Measurements from ENCODE around the gene C10orf88.

Gene C10orf88

DNA sequence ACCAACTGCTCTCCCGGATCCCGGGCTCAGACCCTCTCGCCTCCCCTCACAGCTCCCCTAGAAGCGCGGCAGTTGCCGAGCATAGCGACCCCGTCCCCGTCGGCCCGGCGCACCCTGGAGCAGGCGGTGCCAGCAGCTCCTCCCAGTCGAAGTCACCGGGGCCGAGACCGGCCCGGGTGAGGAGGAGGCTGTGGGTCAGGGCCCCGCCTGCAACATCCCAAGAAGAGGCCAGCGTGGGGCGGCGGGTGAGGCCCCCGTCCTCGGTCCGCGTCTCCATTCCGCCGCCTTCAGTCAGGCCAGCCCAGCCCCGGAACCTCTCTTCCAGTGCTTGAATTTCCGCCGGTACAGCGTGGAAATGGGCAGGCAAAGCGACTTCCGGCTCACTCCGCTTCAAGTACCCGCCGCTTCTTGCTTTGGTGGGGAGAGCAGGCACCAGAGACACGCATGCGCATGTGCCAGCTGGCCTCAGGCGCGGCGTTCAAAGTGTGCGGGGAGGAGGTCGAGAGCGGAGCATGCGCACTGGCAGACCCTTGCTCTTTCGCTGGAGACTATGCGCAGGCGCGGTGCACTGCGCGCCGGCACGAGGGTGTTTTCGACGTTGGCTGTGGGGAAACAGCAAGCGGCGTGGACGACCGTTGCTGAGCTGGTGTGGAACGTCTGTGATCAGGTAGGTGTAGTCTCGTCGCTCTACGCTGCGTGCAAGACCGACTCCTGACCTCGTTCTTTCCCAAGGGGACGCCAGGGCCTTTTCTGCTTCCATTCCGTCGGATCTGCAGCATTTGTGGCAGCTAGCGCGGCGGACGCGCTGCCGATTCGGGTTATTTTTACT is at the start of gene C10orf88:
C10orf88 (minus strand) TSS at position 326 of the 829 bp plus-strand sequence; CDS start at position 277, 49 bp downstream.
- DNase-seq, result peak; percentile 89

DNA sequence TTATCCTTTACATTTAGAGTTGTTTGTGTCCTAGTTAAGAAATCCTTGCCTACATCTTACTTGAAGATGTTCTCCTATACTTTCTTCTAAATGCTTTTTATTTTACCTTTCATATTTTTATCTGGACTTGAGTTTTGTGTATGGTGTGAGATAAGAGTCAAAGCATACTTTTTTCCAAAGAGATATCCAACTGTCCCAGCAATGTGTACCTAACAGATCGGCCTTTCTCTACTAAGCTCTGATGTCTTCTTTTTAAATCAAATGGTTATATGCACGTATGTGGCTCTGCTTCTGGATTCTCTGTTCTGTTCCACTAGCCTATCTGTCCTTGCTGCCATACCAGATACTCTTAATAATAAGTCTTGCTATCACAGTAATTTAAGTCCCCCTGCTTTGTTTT is 47.3 kb upstream of the C10orf88 start:
- DNase-seq, result no peak

DNA sequence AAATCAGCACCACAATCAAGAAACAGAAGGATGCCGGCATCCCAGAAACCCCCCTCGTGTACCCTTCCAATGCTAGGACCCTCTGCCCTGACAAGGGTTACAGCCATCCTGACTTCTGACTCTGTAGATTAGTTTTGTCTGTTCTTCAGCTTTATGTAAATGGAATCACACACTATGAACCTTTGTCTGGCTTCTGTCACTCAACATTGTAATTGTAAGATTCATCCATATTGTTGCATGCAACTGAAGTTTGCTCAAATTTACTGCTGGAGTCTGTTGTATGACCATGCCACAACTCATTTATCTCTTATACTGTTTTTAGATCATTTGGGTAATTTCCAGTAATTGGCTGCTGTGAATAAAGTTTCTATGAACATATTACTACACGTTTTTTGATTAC is 46.1 kb upstream of the C10orf88 start:
- DNase-seq, result no peak

DNA sequence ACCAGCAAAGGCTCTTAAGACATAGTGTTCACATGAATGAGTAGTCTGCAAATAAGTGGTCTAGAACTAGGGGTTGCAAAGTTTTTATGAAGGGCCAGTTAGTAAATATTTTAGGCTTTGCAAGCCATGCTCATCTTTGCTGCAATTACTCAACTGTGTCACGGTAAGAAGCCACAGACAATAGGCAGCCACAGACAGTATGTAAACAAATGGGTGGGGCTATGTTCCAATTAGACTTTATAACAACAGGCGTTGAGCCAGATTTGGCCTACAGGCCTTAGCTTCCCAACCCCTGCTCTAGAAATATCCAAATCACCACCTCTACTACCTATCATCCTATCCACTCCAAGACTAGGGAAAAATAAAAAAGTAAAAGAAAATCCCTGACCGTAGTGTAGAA is 45.3 kb upstream of the C10orf88 start:
- DNase-seq, result peak; percentile 8

GRCh38 chr10:122998934-122999333 is 44.9 kb upstream of the C10orf88 start:
- no peak for DNase-seq

DNA sequence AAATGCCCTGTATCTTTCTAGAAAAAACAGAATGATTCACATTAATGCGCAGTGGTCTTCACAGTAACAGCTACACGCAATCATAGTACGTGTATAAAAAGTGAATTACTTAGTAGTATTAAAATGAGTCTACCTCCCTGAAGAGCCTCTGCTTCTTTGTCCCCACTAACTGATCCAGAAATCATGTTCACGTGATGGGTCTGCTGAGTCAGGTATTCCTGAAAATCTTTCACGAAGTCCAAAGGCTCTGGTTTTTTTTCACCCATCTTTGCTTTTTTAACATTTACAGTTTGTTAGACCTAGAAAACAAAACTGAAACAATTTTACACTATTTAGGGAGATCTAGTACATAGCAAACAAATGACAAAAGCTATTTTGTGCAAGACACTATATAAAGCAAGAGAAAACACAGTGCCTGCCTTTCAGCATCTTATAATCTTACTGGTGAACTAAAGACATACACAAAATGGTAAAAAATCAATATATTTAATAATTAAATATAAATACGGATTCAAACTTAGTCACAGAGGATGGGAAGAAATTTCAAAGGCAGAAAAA is 44.4 kb upstream of the C10orf88 start:
- no peak for DNase-seq

DNA sequence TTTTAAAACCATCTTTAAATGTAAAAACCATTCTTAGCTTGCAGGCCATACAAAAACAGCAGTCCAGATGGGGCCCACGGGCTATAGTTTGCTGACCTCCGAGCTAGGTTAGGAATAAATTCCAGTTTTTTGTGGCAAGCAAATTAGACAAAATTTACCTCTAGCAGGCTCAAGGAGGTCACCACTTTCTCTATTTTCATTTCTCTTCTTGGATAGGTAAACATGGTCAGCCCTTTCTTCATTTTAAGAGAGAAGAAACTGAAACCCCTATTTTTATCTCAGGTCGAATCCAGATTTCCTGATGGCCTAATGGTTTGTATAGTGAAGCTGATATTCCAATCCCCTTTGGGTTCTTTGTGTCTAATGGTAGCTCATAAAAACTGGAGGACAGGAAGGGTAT is 43.8 kb upstream of the C10orf88 start:
- DNase-seq, result no peak

DNA sequence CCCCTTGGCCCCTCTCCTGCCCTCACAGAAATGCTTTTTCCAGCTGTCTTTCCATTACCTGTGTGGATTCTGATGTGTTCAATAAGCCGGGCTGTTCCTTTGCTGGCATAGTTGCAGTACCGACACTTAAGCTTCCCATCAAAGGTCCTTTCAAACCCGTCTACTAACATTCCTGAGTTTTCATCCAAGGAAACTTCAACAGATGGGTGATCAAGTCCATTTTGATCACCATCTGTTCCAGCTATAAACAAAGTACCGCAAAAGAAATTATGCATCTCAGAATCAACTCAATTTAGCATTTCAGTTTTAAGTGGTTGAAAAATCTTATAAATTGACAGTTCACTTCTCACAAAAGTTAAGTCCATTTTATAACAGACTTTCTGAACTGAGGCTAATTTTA is 41.9 kb upstream of the C10orf88 start:
- DNase-seq, result no peak

DNA sequence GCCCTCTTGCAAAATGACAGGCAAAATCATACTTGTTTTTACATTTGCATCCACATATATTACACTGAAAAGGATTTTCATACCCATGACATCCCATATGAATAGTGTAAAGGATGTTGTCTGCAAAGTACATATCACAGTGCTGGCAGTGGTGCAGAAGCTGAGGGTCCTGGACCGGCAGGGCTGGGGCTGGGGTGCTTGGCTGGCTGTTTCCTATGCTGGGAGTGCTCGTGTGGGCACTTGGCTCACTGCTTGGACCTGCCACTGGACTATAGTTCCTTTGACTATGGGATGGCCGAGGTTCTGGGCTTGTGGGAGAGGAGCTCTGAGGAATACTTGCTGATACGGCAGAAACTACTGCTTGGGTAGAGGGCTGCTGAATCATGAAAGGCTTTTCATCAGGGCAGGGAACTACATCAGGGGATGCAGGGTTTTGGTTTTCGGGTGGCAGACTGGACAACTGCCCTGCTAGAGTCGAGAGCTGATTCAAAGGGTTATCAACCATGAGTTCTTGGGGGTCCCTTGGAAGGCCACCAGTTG is 39.8 kb upstream of the C10orf88 start:
- DNase-seq, result no peak

- DNase-seq, result no peak
These were observed 38.1 kb upstream of the C10orf88 start for GRCh38 chr10:122992031-122992585.

DNA sequence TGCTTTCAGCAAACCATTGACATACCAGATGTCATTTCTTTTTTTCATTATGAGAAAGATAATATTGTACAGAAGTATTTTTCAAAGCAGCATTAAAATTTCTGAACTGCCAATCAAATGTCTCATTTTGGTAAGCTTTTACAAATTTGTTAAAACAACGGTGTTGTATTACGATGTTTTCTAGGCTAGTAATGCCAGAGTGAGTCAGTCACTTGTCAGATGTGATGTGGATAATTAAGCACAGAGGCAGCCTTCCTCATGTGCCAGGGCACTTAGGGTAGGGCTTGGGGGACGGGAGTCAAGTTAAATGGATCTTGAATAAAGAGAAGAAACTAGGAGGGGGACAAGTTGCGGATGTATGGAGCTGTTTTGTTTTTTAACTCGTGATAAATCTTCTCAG is 36.3 kb upstream of the C10orf88 start:
- DNase-seq, result no peak

DNA sequence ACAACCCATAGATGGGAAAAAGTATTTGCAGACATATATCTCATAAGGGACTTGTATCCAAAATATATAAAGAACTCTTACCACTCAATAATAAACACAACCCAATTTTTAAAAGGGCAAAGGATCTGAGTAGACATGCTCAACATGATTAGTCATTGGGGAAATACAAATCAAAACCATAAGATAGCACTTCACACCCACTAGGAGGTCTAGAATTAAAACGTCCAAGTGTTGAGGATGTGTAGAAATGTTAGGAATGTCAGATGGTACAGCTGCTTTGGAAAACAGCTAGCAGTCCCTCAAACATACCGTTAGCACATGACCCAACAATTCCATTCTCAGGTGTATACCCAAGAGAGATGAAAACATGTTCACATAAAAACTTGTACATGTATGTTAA is 34.5 kb upstream of the C10orf88 start:
- DNase-seq, result no peak

- no peak for DNase-seq
These were observed 32.3 kb upstream of the C10orf88 start for GRCh38 chr10:122986335-122986734.

DNA sequence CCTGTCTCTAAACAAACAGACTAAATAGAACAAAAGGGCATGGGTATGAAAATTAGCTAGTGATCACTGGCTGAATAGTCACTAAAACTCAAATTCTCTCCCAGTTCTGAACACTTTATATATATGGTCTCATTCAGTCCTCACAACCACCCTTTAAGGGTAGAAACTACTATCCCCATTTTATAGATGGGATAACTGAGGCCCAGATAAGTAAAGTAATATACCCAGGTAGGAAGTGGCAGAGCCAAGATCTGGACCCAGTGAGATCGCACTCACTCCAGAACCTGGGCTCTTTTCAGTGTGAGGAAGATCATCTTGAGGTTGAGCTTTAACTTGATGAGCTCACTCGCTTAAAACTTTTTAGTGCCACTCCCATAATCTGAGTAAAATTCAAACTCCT is 30.7 kb upstream of the C10orf88 start:
- no peak for DNase-seq

- no peak for DNase-seq
These were observed 29.9 kb upstream of the C10orf88 start for GRCh38 chr10:122983898-122984297.

GRCh38 chr10:122981066-122981464 is 27.0 kb upstream of the C10orf88 start:
- no peak for DNase-seq

- peak; percentile 76 for DNase-seq
These were observed 26.4 kb upstream of the C10orf88 start, which contains the start of gene PSTK for GRCh38 chr10:122980209-122981065. Gene PSTK, plus strand, starts transcription at chr10:122980401. Its CDS starts 79 bp downstream, at chr10:122980480.

- DNase-seq, result no peak
These were observed 20.6 kb upstream of the C10orf88 start for GRCh38 chr10:122974543-122975064.

DNA sequence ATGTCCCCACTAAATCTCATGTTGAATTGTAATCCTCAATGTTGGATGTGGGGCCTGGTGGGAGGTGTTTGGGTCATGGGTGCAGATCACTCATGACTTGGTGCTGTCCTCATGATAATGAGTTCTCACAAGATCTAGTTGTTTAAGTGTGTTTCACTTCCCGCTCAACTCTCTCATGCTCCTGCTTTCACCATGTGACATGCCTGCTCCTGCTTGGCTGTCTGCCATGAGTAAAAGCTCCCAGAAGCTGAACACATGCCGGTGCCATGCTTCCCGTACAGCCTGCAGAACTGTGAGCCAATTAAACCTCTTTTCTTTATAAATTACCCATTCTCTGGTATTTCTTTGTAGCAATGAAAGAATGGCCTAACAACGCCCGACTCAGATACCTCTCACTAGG is 20.0 kb upstream of the C10orf88 start:
- DNase-seq, result no peak

DNA sequence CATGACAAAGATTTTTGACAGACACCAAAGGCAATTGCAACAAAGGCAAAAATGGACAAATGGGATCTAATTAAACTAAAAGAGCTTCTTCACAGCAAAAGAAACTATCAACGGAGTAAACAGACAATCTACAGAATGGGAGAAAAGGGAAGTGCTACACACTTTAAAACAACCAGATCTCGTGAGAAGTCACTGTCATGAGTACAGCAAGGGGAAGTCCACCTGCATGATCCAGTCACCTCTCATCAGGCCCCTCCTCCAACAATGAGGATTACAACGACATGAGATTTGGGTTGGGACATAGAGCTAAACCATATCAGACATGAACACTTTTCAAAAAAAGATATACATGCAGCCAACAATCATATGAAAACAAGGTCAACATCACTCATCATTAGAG is 14.7 kb upstream of the C10orf88 start:
- DNase-seq, result no peak

DNA sequence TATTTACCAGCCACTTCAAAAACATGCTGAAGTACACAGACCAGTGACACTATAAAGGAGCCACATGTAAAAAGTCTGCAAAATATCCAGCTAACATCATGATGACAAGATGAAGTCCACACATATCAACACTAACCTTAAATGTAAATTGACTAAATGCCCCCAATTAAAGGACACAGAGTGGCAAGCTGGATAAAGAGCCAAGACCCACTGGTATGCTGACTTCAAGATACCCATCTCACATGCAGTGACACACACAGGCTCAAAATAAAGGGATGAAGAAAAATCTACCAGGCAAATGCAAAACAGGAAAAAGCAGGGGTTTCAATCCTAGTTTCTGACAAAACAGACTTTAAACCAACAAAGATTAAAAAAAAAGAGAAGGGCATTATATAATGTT is 12.9 kb upstream of the C10orf88 start:
- no peak for DNase-seq

DNA sequence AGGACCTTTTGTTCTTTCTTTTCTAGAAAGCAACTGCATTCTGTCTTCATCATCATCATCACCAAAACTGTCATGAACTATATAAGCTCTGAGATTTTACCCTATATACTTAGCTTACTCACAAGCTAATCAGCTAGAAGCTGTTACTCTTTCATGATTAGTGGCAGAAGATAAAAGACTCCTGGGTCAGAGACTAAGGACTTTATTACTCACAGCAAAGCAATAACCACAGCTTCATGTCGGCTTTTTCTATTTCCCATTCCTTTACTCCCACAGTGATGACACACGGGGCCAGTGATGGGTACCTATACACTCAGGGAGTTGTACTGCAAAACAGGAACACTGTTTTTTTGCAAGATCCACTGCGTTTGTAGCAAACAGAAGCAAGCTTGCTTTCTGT is 8.4 kb upstream of the C10orf88 start:
- no peak for DNase-seq

DNA sequence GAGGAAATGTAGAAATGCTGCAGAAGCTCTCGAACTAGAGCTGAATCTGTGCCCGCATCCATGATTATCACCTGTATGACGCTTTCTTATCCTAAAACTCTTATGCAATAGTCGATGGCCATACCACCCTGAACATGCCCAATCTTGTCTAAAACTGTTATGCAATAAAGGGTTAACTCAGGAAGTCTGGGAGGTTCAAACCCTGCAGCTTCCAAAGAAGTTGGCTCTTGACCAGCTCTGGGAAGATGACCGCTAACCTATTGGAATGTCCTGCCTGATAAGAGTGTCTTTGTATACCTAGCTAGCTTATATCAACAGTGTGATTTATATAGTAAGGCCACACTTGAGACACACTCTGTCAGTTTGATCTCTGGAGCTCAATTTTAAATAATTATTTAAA is 3.4 kb upstream of the C10orf88 start:
- no peak for DNase-seq

Data from NCI-H1105 (cell line).